Muscle layer of colon (tissue), 2 donors: ENCODE results near the gene CYP1B1.
"Not testable (repeated sequence)": the region's sequence is repeated elsewhere in the genome, so short reads cannot be mapped to it uniquely, and the experiment has no call there.

Experiments used
- H3K27ac ChIP-seq: one replicate; pipeline ENCODE4 v1.7.0; 2013; ENCODE audit warnings: low read depth, mild to moderate bottlenecking, low read length, moderate library complexity
- H3K27me3 ChIP-seq, 2 donors: one replicate each; pipeline ENCODE4 v1.7.0; 2013; ENCODE audit warnings: low read length in 2 of 2, mild to moderate bottlenecking in 2 of 2; ENCODE audit not compliant: insufficient read depth in 2 of 2, control insufficient read depth in 1 of 2
- H3K36me3 ChIP-seq: one replicate; pipeline ENCODE4 v1.7.0; 2013; ENCODE audit warnings: mild to moderate bottlenecking, low read length; ENCODE audit not compliant: insufficient read depth
- H3K4me1 ChIP-seq: one replicate; pipeline ENCODE4 v1.7.0; 2013; ENCODE audit warnings: mild to moderate bottlenecking, low read length; ENCODE audit not compliant: insufficient read depth
- H3K4me3 ChIP-seq, 2 donors: one replicate each; pipeline ENCODE4 v1.7.0; 2013; ENCODE audit warnings: low read length in 2 of 2, low read depth in 1 of 2, mild to moderate bottlenecking in 1 of 2, moderate library complexity in 1 of 2
- H3K9ac ChIP-seq: one replicate; pipeline ENCODE4 v1.7.0; 2013; ENCODE audit warnings: low read length
- H3K9me3 ChIP-seq: one replicate; pipeline ENCODE4 v1.7.0; 2013; ENCODE audit warnings: mild to moderate bottlenecking, low read length
- donor health status: abdominal sarcoma.
- donor health status: Adenocarcinoma of cecum.

Gene CYP1B1

DNA sequence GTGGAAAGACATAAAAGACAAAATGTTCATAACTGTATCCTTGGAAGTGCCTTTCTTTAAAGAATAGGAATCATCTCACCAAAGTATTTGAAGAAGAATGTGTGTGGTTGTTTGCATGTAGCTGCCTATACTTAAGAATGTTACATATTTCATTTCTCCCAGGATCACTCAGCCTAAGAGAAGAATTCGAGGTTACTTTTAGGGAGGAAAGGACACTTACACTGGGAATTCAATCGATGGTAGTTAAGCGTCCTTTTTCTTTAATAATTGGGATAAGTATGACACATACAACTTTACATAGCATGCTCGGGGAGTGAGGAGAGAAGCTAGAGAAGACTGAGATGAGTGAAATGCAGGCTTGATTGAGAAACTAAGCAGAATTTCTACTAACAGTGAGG is 22.0 kb upstream of the CYP1B1 start:
- Histone ChIP-seq H3K27me3 (no peaks in the 10 kb centered on the region), H3K27ac (no peak overlapping the region), H3K9ac (no peak overlapping the region), H3K4me3 (no peak overlapping the region), H3K9me3 (no peaks in the 10 kb centered on the region), H3K4me1 (peaks cover 25% of the 10 kb centered on the region), H3K36me3 (no peaks in the 10 kb centered on the region)

DNA sequence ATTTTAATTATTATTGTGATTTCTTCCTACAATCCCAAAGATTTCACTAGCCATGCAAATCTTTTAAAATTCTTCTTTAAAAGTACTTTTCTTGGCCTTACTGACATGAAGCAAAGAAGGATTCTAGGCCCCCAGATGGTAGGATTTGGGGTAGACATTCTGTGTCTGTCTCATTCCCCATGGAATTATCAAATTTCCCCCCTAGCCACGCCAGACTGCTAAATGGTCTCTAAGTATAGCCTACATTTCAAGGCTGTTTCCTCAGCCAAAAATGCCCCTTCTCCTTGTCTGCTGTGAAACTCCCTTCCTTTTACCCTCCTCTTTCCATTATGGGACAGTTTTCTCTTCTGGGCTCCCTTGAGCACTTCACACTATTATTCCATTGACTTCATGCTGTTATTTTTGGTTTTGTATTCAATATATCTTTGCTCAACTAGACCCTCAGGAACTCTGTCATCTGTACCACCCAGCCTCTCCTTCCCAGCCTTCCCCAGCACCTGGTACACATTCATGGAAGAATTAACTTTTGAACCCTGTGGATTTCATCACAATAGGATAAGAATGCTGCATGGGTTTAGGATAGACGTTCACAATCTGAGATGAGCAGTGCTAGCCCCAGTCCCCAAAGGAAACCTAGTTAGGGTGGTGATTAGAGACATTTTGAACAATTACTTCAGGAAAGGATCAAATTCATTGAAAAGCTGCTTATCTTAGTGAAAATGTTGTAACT is 21.5 kb upstream of the CYP1B1 start:
- Histone ChIP-seq H3K27ac (no peak overlapping the region), H3K27me3 (no peaks in the 10 kb centered on the region), H3K4me1 (peaks cover 28% of the 10 kb centered on the region)

DNA sequence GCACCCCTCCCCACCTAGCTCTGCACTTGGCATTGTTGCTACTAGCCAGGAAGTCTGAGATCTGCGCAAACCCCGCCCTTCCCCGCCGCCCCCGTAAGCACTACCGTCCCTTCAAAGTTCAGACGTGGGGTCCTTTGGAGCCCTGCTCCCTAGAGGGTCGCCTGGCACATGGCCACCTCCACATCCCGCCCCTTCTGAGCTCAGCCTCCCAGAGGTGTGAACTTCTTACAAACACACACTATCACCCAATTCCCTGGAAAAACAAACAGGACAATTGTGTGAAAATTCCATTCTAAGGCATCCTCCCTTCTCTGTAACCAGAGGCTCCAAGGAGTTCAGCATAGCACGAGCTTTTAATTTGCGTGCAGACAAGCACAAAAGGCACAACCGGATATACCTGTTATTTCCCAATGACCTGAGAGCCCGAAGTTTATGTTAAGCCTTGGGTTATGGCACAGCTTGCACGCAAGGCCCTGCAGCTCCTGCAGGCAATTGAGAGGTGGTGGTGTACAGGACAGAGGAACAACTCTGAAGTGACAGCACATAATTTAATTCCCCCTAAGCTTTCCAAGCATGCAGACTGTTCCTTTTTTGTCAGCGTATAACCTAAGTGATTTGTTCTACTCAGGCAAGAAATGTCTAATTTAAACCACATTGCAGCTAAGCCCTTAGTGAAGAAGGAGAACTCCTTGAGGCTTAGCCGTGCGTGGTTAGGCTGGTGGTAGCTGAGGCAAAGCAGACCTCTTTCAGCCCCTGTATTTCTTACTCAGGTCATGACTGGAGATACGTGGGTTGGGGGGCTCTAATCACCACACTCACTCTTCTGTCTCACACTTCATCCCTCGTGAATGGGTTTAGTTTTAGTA is 20.3 kb upstream of the CYP1B1 start:
- peaks cover 28% of the 10 kb centered on the region for H3K4me1 ChIP-seq
- no peaks in the 10 kb centered on the region for H3K27me3 ChIP-seq
- no peak overlapping the region for H3K9ac ChIP-seq
- H3K36me3 ChIP-seq: no peaks in the 10 kb centered on the region
- no peak overlapping the region for H3K4me3 ChIP-seq
- no peaks in the 10 kb centered on the region for H3K9me3 ChIP-seq
- no peak overlapping the region for H3K27ac ChIP-seq

More for the DNA sequence above, 21.5 kb upstream of the CYP1B1 start:
- Histone ChIP-seq H3K4me3 (no peak overlapping the region), H3K9ac (no peak overlapping the region), H3K9me3 (no peaks in the 10 kb centered on the region), H3K36me3 (no peaks in the 10 kb centered on the region)

DNA sequence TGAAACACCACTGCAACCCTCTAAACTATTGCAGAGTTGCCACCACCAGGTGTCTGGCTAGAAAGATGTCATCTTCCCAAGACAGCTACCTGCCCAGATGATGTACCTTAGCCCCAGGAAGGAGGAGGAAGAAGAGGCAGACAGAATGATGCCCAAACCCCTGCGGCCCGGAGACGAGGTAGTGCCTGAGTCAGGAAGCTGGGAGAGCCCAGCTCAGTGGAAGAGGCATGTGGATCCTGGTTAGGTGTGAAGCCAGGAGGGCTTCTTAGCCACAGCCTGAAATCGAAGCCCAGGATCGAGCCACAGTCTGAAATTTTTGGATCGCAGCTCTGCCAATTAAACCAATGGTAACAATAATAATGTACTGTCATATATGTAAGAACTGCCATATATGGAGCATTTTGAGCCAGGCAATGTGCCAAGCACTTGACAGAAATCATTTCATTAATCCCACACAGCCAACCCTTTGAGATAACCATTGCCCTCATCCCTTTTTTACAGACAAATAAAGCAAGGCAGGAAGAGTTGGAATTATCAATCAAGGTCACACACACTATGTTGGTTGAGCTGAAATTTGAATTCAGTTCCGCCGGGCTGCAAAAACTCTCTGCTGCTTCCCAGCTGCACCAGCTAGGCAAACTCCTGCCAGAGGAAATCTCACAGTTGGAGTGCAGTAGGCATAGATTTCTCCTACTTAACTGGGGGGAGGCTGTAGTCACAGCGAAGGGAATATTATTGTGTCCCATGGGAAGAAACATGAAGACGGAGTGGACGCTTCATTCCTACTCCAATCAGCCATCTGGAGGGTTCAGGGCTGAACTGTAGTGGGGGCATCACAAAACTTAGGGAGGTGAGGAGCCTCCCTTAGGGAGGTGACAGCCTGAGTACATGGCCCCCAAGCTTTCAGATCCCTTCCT is 19.4 kb upstream of the CYP1B1 start:
- Histone ChIP-seq H3K9ac (no peak overlapping the region), H3K9me3 (no peaks in the 10 kb centered on the region), H3K4me1 (peaks cover 28% of the 10 kb centered on the region), H3K27ac (no peak overlapping the region), H3K4me3 (no peak overlapping the region), H3K27me3 (no peaks in the 10 kb centered on the region), H3K36me3 (no peaks in the 10 kb centered on the region)

DNA sequence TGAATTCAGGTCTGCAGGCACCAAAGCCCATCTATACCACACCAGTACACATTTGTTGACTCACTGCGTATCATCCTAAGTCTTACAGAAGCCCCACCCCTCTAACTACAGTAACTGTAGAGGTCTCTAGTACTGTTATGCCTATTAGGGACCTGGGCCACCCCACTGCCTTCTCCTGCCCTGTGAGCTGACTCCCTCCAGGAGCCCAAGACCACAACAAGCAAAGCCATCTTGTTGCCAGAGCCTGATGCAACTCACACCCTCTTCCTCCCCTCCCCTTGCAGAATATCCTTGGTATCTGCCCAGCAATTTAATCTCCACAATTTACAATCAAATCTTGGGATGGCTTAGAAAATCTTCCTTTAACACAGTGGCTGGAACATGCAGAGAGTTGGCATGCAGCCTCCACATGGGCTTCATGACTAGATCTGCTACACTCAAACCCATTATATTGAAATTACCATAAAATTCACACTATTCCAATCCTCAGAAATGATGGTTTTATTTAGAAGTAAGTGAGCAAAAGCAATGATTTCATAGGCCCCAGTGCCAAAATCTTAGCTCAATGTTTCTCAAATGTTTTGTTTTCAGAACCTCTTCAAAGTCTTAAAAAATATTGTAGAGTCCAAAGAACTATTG is 17.7 kb upstream of the CYP1B1 start:
- no peak overlapping the region for H3K27ac ChIP-seq
- no peak overlapping the region for H3K9ac ChIP-seq
- no peaks in the 10 kb centered on the region for H3K9me3 ChIP-seq
- H3K4me3 ChIP-seq: no peak overlapping the region
- no peaks in the 10 kb centered on the region for H3K36me3 ChIP-seq
- H3K27me3 ChIP-seq: no peaks in the 10 kb centered on the region
- H3K4me1 ChIP-seq: peaks cover 28% of the 10 kb centered on the region

DNA sequence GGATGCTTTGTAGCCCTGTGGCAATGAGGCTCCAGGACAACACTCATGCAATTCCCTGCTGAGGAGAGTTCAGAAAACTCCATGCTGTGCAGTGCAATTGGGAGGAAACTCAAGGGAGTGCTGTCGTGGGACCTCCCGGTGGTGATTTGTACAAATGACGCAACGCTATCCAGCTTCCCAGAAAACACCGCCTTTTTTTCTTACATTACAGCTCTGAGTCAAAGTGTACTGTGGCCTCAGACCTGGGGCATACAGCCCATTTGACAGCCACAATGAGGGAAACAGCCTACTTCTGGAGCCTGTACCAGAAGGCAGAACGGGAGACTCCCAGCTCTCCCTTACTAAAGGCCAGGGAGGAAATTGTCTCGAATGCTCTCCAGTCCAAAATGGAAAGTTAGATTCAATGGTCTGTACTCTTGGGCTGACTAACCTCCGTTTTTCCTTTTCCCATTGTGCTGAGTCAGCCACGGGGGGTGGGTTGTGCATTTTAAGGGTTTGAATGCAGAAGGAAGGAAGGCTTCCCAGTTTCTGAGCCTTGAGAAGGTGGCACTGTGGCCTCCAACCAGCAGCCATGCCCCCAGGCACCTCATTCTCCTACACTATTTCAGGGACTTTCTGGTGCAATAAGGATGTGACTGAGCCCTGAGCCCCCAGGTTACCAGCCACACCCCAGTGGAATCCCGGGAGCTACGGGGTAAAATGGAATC is 16.4 kb upstream of the CYP1B1 start:
- H3K9me3 ChIP-seq: no peaks in the 10 kb centered on the region
- H3K4me3 ChIP-seq: no peak overlapping the region
- H3K4me1 ChIP-seq: peaks cover 24% of the 10 kb centered on the region
- H3K9ac ChIP-seq: no peak overlapping the region
- no peaks in the 10 kb centered on the region for H3K27me3 ChIP-seq
- H3K27ac ChIP-seq: no peak overlapping the region
- no peaks in the 10 kb centered on the region for H3K36me3 ChIP-seq

DNA sequence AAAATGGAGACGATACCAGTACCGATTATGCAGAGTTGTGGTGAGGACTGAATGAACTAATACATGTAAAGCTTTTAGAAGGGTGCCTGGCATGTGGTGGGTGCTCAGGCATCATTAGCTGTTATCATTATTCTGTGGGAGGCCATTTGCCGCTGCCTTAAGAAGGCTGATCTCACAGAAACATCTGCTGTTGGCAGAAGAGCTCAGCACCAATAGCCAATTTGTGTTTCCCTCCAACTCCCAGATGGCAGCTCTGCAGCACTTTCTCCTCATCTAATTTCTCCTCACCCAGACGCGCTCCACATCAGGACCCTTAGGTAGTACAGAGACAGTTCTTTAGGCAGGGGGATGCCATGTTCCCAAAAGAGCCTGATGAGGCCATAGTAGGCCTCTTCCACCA is 15.8 kb upstream of the CYP1B1 start:
- Histone ChIP-seq H3K36me3 (no peaks in the 10 kb centered on the region), H3K4me1 (peaks cover 21% of the 10 kb centered on the region), H3K9me3 (no peaks in the 10 kb centered on the region), H3K4me3 (no peak overlapping the region), H3K27ac (no peak overlapping the region), H3K9ac (no peak overlapping the region), H3K27me3 (no peaks in the 10 kb centered on the region)

DNA sequence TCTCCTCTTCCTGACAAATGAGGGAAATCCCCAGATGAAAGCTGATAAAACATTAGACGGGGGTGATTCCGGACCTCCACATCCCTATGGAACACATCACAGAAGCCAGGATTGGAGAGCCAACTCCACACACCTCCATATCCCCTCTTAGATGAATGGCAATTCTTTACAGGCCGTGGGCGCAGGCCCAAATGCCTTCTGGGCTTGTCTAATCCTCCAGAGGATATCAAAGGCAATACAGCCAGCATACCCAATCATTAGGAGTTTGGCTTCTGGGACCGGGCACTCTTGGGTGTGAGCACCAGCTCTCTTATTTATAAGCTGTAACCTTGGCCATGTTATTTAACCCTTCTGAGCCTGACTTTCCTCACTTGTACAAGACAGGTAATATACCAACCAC is 15.0 kb upstream of the CYP1B1 start:
- H3K36me3 ChIP-seq: no peaks in the 10 kb centered on the region
- H3K4me1 ChIP-seq: peaks cover 13% of the 10 kb centered on the region
- H3K4me3 ChIP-seq: no peak overlapping the region
- H3K9ac ChIP-seq: no peak overlapping the region
- no peaks in the 10 kb centered on the region for H3K9me3 ChIP-seq
- no peaks in the 10 kb centered on the region for H3K27me3 ChIP-seq
- H3K27ac ChIP-seq: no peak overlapping the region

DNA sequence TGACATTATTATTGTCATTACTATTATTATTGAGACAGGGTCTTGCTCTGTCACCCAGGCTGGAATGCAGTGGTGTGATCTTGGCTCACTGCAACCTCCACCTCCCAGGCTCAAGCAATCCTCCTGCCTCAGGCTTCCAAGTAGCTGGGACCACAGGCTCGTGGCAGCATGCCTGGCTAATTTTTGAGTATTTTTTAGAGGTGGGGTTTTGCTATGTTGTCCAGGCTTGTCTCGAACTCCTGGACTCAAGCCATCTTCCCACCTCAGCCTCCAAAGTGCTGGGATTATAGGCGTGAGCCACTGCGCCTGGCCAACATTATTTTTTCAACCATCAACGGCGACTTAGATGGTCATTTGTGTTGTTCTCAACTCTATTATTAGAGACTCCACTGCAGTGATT is 14.3 kb upstream of the CYP1B1 start:
- not testable (repeated sequence) for H3K4me1 ChIP-seq, H3K36me3 ChIP-seq, H3K27me3 ChIP-seq, H3K9ac ChIP-seq, H3K4me3 ChIP-seq, H3K9me3 ChIP-seq, H3K27ac ChIP-seq

DNA sequence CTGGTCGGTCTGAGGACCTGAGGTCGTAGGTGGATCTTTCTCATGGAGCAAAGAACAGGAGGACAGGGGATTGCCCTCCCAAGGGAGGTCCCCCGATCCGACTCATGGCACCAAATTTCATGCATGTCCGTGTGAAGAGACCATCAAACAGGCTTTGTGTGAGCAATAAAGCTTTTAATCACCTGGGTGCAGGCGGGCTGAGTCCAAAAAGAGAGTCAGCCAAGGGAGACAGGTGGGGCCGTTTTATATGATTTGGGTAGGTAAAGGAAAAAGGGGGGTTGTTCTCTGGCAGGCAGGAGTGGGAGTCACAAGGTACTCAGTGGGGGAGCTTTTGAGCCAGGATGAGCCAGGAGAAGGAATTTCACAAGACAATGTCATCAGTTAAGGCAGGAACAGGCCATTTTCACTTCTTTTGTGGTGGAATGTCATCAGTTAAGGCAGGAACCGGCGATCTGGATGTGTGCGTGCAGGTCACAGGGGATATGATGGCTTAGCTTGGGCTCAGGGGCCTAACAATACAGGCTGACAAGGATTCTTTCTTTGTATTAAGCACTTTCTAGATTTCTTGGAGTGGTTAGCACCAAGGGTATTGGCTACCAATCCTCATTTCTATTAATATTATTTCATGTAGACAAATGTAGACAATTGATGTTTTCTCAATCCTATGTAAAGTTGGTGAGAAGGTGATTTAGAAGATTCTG is 10.2 kb upstream of the CYP1B1 start:
- not testable (repeated sequence) for H3K36me3 ChIP-seq, H3K9me3 ChIP-seq, H3K9ac ChIP-seq, H3K27ac ChIP-seq, H3K27me3 ChIP-seq, H3K4me3 ChIP-seq, H3K4me1 ChIP-seq
